DND-41 (cell line): ENCODE results near the gene EGFL7.

Source experiments
- ATAC-seq: fragments of 200-7000 bp; cut with Tn5 transposase; 3 replicates; pipeline ENCODE4 v1.9.1; 2021; ENCODE audit warnings: low read depth; ENCODE audit not compliant: insufficient read depth
- DNase-seq: peaks from one replicate; pipeline ENCODE4 v3.0.0-alpha.2; 2020
- H2AFZ ChIP-seq: 2 replicates; pipeline ENCODE4 v1.6.0; 2012; ENCODE audit warnings: low read depth, low read length
- H3K27ac ChIP-seq: 2 replicates; pipeline ENCODE4 v1.5.1; 2012; ENCODE audit warnings: low read length, inconsistent platforms
- H3K27me3 ChIP-seq: fragments of 200-600 bp; sonication (generic); 2 replicates; pipeline ENCODE4 v1.6.0; 2012; ENCODE audit warnings: low read length, mild to moderate bottlenecking, inconsistent platforms; ENCODE audit not compliant: insufficient read depth, poor library complexity
- H3K36me3 ChIP-seq: 2 replicates; pipeline ENCODE4 v1.5.1; 2012; ENCODE audit warnings: low read length, inconsistent platforms; ENCODE audit not compliant: insufficient read depth
- H3K4me1 ChIP-seq: 2 replicates; pipeline ENCODE4 v1.5.1; 2012; ENCODE audit warnings: mild to moderate bottlenecking, low read length; ENCODE audit not compliant: insufficient read depth
- H3K4me2 ChIP-seq: 2 replicates; pipeline ENCODE4 v1.6.0; 2012; ENCODE audit warnings: mild to moderate bottlenecking, moderate library complexity, low read length, inconsistent platforms; ENCODE audit not compliant: insufficient read depth
- H3K4me3 ChIP-seq, 2 experiments: fragments of 200-600 bp in 1 of 2; shearing (Covaris generic) in 1 of 2; 2 replicates each; pipeline ENCODE4 v1.5.1; 2012 to 2016; ENCODE audit warnings: inconsistent platforms in 2 of 2, low read length in 2 of 2, mild to moderate bottlenecking in 2 of 2, low read depth in 1 of 2, moderate library complexity in 1 of 2
- H3K79me2 ChIP-seq: 2 replicates; pipeline ENCODE4 v1.6.0; 2012; ENCODE audit warnings: low read length, inconsistent platforms; ENCODE audit not compliant: insufficient read depth
- H3K9ac ChIP-seq: 2 replicates; pipeline ENCODE4 v1.6.0; 2012; ENCODE audit warnings: low read depth, mild to moderate bottlenecking, inconsistent platforms, low read length, moderate library complexity
- H3K9me3 ChIP-seq: 2 replicates; pipeline ENCODE4 v1.5.1; 2012; ENCODE audit warnings: low read length, moderate library complexity, mild to moderate bottlenecking, inconsistent platforms; ENCODE audit not compliant: insufficient read depth, severe bottlenecking
- H4K20me1 ChIP-seq: 2 replicates; pipeline ENCODE4 v1.6.0; 2012; ENCODE audit warnings: low read length; ENCODE audit not compliant: insufficient read depth
- CTCF ChIP-seq: IDR thresholded peaks from 2 replicates; pipeline ENCODE4 v1.5.1; 2012; ENCODE audit warnings: borderline replicate concordance, low read length, moderate library complexity, mild to moderate bottlenecking; ENCODE audit not compliant: poor library complexity, severe bottlenecking; ENCODE audit errors: extremely low read depth
- EZH2 ChIP-seq: IDR thresholded peaks from 3 replicates; pipeline ENCODE4 v1.6.1; 2012; ENCODE audit warnings: borderline replicate concordance, low read depth, mild to moderate bottlenecking, moderate library complexity, low read length, inconsistent platforms; ENCODE audit not compliant: severe bottlenecking

The EGFL7 gene

GRCh38 chr9:136705564-136705963 lies 42.8 kb downstream of the EGFL7 start:
- Histone ChIP-seq H3K27ac (no peak overlapping the region), H4K20me1 (no peaks in the 10 kb centered on the region), H3K4me1 (peaks cover 4% of the 10 kb centered on the region; the same call in 1 of the 2 replicates), H3K4me3 (no peak overlapping the region), H3K27me3 (peaks cover 8% of the 10 kb centered on the region), H3K4me2 (no peak overlapping the region), H2AFZ (no peak overlapping the region), H3K36me3 (no peaks in the 10 kb centered on the region), H3K9ac (no peak overlapping the region), H3K9me3 (no peaks in the 10 kb centered on the region), H3K79me2 (no peaks in the 10 kb centered on the region)
- no peak for ATAC-seq
- TF ChIP-seq CTCF = no peak
- no peak for TF ChIP-seq EZH2
- DNase-seq = no peak

GRCh38 chr9:136707011-136707410 lies 44.3 kb downstream of the EGFL7 start:
- no peak overlapping the region for H3K4me3 ChIP-seq
- H3K4me2 ChIP-seq = no peak overlapping the region

GRCh38 chr9:136707849-136708517 lies 45.3 kb downstream of the EGFL7 start:
- ATAC-seq (no peak), DNase-seq (no peak)
- Histone ChIP-seq H3K4me1 (peaks cover 4% of the 10 kb centered on the region; the same call in 1 of the 2 replicates), H2AFZ (no peak overlapping the region), H3K27ac (no peak overlapping the region), H3K36me3 (no peaks in the 10 kb centered on the region), H3K79me2 (no peaks in the 10 kb centered on the region), H3K9ac (no peak overlapping the region), H4K20me1 (no peaks in the 10 kb centered on the region), H3K9me3 (no peaks in the 10 kb centered on the region), H3K4me3 (no peak overlapping the region), H3K27me3 (peaks cover 6% of the 10 kb centered on the region), H3K4me2 (no peak overlapping the region)
- TF ChIP-seq CTCF (no peak), EZH2 (no peak)

More at GRCh38 chr9:136707011-136707410, 44.3 kb downstream of the EGFL7 start:
- no peak for ATAC-seq
- no peak for DNase-seq
- Histone ChIP-seq H3K4me1 (peaks cover 4% of the 10 kb centered on the region; the same call in 1 of the 2 replicates), H3K9ac (no peak overlapping the region), H3K9me3 (no peaks in the 10 kb centered on the region), H4K20me1 (no peaks in the 10 kb centered on the region), H3K27ac (no peak overlapping the region), H3K36me3 (no peaks in the 10 kb centered on the region), H3K27me3 (peaks cover 5% of the 10 kb centered on the region), H3K79me2 (no peaks in the 10 kb centered on the region), H2AFZ (no peak overlapping the region)
- TF ChIP-seq CTCF = no peak
- TF ChIP-seq EZH2 = no peak
